OCI-LY1 (cell line): ENCODE measurements around the gene KIAA1755.

ENCODE experiments used
- EZH2 ChIP-seq: fragments of 200-600 bp; sonication (generic), shearing (Covaris generic); IDR thresholded peaks from 2 replicates; pipeline ENCODE4 v1.8.0; 2017; ENCODE audit warnings: borderline replicate concordance, mixed run types, mild to moderate bottlenecking, antibody characterized with exemption, low read length, moderate library complexity, mixed read lengths
- TF ChIP-seq, protein P1 (sequence below): fragments of 200-600 bp; sonication (generic), shearing (Covaris generic); IDR thresholded peaks from 2 replicates; pipeline ENCODE4 v1.5.1; 2017; ENCODE audit warnings: mild to moderate bottlenecking, antibody characterized with exemption, low read length, moderate library complexity, mixed read lengths

DNA sequence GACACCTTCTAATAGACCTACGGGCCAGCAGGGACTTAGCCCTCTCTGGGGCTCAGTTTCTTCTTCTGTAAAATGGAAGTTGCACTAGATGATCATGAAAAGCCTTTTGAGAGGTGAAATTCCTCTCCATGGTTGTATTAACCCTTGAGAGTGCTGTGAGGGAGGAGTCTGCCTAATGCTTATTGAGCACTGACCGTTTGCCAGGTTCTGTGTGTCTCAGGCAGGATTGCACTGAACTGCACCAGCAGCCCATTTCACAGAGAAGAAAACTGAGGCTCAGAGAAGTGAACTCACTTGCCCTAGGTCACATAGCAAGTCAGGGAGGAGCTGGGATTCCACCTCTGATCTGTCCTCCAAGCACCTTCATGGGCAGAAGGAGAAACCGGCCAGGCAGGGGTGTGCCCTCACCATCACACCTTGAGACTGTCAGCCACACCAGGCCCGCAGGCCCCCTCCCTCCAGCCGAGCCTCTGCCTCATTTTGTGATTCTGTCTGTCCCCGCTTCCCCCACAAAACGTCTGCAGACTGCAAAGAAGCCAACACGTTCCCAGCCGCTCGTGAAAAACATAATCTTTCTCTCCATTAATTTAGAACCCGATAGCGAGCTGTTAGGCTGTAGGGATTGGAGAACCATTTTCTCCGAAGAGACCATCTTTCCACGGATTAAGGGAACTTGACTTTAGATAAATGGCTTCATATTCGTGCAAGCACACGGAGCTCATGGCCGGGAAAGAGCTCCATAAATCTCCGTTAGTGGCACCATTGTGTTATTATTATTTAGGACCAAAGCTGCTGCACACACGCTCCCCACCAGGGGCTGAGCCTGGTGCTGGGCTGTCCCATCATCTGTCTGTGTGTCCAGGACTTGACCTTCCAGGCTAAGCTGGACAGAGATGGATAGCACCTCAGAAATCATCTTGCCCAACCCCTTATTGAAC, 46.0 kb downstream of the KIAA1755 start:
- TF ChIP-seq, protein P1, sequence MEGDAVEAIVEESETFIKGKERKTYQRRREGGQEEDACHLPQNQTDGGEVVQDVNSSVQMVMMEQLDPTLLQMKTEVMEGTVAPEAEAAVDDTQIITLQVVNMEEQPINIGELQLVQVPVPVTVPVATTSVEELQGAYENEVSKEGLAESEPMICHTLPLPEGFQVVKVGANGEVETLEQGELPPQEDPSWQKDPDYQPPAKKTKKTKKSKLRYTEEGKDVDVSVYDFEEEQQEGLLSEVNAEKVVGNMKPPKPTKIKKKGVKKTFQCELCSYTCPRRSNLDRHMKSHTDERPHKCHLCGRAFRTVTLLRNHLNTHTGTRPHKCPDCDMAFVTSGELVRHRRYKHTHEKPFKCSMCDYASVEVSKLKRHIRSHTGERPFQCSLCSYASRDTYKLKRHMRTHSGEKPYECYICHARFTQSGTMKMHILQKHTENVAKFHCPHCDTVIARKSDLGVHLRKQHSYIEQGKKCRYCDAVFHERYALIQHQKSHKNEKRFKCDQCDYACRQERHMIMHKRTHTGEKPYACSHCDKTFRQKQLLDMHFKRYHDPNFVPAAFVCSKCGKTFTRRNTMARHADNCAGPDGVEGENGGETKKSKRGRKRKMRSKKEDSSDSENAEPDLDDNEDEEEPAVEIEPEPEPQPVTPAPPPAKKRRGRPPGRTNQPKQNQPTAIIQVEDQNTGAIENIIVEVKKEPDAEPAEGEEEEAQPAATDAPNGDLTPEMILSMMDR: no peak
- TF ChIP-seq EZH2: no peak
